ENCODE measurements around the gene AGBL1.
A peak's percentile ranks its signal among the peaks of the same experiment; 100 is the strongest.

The AGBL1 gene

DNA sequence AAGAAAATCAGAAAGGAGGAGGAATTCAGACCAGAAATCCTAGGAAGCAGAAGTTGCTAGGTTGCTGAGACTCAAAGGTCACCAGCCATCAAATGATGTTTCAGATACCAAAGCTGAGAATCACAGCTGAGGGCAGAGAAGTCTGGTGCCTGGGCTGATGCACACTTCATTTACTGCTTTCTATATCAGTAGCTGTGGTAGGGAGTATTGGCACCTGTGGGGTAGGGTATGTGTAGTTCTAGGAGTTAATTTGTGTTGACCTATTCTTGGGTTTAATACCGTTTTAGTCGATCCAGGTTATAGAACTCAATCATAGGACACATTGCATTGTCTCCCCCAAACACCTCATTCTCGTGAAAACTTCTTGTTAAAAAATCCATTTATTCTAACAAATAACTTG lies 529.6 kb downstream of the AGBL1 start:
- no peak for DNase-seq

DNA sequence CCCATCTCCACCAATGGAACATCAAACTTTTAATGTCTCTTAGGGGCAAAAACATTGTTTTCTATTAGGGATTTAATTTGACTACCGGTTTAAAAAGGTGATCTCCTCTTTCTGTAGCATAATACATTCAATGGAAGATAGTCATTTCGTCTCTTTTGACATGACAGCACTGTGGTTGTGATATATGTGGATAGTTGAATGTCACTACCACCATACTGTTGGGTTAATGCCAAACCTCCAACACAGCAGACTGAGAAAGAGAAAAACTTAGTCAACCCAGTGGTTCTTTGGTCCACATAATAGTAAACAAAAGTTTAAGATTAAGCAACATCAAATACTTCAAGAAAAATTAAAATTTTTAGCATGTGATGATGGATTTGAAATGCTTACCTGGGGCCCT lies 530.4 kb downstream of the AGBL1 start:
- DNase-seq = no peak

DNA sequence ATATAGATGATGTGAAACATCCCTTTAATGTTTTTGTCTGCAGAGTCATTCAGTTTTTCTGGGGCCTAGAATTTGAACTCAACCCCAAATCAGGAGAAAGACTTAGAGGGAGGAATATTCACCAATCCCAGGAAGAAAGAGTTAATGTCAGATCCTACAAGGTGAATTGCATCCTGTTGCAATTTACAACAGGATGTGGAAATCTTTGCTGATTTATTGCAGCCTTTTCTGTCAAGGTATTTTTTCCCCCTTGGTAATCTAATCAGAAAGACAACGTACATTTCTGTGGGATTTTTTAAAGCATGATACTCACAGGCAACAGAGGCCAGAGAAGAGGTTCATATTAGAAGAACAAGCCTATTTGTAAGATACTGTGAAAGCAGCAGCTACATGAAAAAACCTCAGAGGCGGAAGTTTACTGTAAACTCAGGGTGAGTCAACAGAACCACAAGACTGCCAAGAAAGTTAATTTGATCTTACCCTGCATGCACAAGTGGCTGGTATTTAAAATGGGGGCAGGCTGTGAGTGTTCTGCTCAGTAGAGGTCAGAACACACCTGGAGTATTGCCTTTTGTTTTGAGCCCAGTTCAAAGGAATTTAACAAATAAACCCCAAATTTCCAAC lies 531.9 kb downstream of the AGBL1 start:
- peak; percentile 12 to 55 for DNase-seq

DNA sequence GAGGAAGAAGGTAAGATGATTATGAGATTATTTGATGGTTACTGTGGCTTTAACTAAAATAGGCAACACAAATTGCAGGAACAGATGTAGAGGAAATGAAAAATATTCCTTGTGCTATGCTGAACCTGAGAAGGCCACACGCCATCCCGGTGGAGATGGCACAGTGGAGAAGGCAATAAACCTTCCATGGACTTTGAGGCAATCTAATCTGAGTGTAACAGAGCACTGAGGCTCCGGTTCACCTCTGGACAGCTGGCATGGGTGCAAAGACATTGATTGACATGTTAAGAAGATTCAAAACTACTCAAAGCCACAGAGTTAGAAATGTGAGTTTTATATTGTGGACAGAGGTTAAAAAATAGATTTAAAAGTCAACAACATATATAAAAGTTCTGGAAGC lies 535.7 kb downstream of the AGBL1 start:
- no peak for DNase-seq

DNA sequence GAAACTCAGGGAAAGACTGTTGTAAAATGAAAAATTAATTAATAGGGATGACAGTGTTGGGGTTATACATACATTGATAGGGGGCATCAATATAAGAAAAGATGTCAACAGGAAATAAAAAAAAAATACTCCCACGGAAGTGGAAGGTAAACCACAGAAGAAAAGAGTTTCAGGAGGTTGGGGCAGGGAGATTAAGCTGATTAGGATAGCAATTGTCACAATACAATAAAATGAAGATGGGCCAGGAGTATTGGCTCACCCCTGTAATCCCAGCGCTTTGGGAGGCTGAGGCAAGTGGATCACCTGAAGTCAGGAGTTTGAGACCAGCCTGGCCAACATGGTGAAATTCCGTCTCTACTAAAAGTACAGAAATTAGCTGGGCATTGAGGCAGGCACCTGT lies 536.1 kb downstream of the AGBL1 start:
- DNase-seq = peak in 1 of 2 donors; percentile 22

DNA sequence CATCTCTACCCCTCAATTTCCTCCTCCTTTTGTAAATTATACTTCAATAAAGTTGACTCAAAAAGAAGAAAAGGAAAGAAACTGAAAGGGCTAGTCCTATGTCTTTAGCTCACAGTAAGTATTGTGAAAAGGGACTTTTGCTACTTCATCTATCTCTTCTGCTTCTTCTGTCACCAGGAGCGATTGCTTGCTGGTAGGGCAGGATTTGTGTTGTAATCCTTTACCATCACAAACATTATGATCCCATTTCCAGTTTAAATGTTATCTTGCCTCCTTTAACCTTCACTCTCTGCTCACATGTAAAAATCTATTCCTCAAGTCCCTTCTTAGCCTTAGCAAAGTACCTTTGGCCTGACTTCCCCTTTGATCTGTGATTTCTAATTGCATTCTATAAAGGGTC lies 537.1 kb downstream of the AGBL1 start:
- DNase-seq = no peak

DNA sequence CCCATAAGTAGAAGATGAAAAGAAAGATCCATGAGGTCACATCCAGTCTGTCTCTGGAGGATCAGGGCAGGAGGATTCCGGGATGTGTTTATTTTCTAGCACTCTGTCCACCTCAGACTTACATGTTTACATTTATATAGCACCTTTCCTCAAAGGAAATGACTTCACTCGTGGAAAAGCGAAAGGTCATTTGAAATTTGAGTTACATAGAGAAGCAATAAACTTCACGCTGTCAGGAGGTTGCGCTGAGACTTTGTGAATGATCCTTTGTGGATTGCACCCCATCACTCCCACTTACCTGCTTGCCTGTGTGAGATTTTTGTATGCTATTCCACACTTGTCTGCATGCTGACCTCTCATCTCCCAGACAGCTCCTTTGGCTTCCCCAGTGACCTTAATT lies 540.5 kb downstream of the AGBL1 start:
- DNase-seq = no peak

DNA sequence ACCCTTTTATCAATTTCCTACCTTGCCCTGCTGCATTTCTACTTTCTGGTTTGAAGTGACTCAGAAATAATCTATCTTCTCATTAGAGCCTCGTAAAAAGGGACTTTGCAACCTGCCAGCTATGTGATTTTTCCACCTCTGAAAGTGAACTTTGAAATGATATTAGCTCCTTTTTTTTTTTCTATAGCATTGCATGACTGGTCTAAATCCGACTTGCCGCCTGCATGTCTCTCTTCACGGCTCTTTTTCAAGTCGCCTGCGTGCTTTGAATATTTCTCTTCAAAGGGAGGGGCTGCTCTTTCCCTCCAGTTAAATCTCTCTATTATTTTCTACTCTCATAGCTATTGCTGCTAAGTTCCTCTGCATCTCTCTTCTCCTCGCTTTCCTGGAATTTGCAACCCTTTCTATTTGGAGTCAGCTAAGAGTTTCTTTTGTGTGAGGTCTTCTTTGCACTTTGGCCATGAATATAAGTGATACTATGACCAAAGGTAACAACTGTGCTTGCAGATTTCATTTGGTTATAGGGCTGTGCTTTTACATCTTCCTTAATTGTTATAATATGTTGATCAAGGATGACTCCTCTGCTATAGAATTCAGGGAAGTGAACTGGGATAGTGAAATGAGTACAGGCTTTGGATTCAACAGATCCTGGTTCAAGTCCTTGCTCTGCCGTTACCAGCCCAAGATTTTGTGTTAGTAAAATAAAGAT lies 541.1 kb downstream of the AGBL1 start:
- DNase-seq = no peak

DNA sequence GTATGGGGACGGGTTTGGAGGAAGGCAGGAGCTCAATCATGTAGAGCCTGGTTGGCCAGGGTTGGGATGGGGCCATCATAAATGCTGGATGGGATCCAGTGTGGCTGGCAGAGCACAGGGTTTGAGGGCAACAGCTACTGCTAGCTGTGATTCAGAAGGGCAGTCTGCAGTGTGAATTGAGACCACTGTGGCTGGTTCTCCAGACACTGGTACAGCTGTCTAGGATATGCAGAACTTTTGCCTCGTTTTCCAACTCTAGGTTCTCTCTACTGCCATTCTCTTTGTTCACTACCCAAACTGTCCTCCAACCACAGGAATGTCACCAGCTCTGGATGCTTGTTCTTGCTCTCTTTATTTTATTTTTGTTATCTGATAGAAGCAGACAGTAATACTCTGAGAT lies 543.6 kb downstream of the AGBL1 start:
- no peak for DNase-seq

DNA sequence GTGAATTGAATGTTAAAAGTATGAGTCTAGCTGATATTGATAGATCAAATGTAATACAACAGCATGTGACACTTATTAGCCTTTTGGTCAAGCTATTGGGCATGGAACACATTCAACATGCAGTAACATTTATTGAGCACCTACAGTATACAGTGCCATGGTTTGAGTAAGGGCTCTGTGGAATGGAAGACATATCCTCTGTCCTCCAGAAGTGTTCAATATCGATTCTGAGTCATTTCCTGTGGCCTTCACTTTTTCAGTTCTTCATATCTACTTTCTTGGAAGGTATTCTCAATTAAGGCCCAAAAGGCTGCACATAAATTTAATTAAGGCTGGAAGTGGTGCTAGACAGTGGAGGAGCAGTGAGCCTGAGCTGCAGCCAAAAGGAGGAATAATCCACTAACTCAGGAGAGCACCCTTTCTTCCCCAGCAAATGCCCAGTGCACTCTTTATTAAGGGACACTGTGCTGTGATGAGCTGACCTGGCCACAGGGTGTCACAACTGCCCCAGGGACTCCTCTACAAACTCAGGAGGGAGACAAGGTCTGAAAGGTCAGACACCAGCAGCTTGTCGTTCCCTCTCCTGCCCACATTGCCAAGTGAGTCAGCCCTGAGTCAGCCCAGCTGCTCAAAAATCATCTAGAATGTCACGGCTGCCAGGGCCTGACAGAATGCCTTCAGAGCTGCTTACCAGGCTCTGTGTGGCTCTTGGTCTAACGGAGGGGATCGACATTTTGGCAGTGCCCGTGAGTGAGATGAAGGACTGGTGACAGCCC lies 544.8 kb downstream of the AGBL1 start:
- DNase-seq = peak; percentile 41 to 58

DNA sequence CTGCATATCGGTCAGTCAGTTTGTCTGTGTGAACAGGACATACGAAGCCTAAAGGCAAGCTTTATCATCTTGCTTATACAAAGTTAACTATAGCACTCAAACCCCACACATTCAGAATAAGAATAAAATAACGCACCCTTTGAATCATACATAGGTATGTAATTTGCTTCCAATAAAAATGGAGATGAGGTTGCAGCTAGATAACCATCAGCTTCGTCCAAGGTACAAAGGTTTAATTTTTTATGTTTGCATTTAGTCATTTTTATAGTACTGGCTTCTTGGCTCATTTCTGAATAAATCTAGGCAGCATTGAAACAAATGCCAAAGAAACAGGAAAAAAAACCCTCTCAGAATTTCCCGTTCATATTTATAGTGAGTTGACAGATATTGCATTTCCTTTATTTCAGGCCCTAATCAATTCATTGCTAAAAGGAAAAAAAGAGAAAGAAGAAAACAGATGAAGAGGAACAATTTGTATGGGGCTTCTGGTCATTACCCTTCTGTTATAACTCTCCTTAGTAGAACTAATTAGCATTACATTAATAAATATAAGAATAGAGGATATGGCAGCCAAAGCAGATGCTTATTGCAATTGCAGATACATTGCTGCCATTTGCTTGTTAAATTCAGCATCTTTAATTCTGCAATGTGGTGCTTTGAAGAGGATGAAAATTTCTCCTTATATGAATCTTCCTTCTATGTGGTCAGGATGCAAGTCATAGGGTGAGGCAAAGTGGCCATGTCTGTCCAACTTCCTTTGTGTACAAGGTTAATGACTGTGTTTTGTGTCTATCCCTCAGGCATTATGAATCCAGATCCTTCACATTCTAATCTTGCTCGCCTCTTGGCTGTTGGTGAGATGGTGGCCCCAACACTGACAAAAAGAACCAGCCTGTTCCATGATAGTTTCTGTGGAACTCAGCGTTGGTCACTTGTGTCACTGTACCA lies 550.0 kb downstream of the AGBL1 start:
- DNase-seq = no peak

DNA sequence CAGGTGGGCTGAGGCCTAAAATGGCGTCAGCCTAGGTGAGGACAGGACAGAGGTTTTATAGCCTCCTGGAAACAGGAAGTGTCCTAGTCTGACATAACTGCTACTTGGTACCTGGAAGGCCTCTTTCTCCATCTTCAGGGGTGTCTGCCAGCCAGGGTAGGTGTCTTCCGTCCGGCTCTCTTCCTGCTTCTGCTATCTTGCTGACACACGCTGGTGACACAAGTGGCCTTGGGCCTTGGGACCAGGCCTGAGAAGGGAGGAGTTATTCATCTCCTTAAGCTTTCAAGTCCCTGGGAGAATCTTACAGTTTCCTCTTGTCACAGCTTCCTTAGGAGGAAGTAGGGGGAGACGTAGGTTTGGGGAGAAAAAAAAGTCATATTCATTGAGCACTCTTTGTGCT lies 551.3 kb downstream of the AGBL1 start:
- no peak for DNase-seq

DNA sequence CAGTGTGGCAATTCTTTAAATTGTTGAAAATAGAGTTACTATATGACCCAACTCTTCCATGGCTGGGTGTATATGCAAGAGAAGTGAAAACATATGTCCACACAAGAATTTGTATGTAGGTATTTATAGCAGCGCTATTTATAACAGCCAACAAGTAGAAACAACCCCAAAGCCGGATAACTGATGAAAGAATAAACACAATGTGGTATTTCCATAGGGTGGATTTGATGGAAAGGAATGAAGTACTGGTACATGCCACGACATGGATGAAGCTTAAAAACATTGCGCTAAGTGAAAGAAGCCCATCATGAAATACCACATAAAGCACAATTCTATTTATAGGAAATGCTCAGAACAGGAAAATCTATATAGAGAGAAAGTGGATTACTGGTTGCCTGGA lies 554.5 kb downstream of the AGBL1 start:
- DNase-seq = no peak

DNA sequence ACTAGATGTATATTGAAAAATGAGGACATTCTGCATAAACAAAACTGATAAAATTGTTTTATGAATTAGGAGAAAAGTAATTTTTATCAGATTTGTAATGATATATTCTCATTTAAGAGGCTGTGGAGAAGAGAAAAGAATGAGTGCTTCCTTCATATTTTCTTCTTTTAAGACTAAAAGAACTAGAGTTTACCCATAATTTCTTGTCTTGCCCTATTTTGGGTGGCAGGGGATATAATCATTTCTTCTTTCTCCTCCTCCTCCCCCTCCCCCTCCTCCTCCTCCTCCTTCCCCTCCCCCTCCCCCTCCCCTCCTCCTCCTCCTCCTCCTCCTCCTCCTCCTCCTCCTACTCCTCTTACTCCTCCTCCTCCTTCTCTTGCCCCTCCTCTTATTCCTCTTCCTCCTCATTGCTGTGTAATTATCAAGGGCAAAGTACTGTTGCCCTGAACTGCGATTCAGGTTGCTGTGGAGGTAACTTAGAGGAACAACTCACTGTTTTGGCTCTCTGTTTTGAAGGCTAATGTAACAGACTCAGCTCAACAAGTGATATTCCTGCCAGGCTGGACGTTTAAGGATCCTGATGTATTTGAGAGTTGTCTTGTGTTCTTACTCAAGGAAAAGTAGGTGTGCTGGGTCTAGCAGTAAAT lies 555.4 kb downstream of the AGBL1 start:
- no peak for DNase-seq

DNA sequence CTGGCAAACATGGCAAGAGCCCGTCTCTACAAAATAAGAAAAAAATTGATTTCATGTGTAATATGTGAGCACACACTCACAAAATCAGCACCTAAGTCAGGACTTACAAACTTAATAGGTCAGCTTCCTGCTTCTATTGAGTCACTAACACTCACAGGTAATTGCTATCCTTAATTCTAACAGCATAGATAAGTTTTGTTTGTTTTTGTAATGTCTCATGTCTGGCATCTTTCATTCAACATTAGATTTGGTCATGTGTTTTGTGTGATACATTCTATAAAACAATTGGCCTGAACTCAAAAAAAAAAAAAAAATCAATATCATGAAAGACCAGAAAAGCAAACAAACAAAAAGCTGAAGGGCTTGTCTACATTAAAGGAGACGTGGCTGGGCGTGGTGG lies 564.7 kb downstream of the AGBL1 start:
- no peak for DNase-seq

DNA sequence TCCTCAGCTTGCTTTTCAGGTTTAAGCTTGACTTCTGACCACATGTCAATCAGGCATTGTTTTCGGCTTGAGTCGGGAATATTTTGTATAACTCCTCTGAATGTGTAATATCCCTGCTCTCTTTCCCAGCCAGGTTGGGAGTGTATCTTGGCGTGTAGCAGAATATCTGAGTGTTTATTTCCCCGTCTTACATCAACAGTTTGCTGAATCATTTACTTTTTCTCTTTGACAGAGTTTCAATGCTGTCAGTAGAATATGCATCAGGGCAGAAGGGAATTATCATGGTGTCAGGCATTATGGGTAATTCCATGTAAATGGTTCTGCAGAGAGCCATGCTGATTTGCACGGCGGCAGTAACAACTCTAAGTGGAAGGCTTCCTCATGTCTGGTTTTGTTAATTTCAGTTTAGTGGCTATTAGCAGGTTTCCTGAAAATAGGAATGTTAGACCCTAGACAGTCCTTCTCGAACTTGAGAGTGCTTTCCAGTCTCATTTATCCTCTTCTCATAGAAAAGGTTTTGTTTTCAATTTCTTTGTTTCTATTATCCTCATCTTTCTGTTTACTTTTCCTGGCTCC lies 566.3 kb downstream of the AGBL1 start:
- no peak for DNase-seq

DNA sequence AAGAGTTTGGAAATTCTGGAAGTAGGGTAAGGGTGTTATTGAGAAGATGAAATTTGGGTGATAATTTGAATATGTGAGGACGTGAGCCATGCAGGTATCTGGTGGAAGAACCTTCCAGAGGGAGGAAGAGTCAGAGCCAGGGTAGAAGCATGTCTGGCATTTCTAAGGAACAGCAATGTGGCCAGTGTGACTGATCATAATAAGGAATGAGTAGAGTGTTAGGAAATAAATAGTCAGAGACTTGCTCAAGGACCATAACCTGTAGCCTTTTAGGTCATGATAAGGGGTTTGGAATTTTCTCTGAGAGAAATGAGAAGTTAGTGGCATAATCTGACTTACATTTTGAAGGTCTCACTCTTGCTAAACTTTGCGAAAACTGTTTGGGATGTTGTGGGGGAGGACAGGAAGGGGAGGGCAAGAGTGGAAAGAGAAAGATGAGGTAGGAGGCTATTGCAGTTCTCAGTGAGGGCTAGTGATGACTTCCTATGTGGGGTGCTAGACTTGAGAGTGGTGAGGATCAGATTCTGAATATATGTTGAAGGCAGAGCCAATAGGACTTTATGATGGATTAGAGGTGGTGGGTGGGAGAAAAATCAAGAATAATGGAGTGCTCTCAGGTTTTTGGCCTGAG lies 568.3 kb downstream of the AGBL1 start:
- no peak for DNase-seq

DNA sequence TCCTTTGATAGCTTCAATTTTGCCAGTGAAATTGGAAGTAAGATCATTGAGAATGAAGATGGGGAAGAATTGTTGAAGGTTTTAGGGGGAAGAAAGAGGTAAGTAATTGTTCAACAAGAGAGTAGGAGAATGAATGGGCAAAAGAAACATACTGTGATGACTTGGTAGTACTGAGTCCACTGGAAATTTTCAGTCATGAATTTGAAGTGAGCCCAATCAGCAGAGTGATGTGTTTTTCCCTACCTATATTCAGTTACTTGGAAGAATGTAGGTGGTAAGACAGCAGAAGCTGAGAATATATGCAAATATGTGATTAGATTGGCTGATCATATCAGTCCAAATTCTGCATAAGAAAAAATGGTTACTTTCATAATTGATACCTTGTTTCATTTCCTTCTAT lies 569.6 kb downstream of the AGBL1 start:
- no peak for DNase-seq

DNA sequence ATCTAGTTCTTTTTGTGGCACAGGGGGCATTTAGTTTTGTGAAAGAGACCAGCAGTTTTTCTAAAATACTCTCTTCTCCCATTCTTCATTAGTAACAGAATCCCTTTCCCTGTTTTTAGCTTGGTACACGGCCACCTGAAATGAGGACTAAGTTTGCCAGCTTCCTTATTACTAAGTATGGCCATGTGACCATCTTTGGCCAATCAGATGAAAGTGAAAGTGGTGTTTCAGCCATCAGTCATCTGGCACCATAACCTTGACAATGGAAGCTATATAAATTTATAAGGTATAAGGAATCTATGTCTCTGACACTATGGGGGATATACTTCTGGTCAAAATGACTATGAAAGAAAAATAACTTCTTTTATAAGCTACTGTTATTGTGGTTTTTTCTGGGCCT lies 570.4 kb downstream of the AGBL1 start:
- DNase-seq = no peak

DNA sequence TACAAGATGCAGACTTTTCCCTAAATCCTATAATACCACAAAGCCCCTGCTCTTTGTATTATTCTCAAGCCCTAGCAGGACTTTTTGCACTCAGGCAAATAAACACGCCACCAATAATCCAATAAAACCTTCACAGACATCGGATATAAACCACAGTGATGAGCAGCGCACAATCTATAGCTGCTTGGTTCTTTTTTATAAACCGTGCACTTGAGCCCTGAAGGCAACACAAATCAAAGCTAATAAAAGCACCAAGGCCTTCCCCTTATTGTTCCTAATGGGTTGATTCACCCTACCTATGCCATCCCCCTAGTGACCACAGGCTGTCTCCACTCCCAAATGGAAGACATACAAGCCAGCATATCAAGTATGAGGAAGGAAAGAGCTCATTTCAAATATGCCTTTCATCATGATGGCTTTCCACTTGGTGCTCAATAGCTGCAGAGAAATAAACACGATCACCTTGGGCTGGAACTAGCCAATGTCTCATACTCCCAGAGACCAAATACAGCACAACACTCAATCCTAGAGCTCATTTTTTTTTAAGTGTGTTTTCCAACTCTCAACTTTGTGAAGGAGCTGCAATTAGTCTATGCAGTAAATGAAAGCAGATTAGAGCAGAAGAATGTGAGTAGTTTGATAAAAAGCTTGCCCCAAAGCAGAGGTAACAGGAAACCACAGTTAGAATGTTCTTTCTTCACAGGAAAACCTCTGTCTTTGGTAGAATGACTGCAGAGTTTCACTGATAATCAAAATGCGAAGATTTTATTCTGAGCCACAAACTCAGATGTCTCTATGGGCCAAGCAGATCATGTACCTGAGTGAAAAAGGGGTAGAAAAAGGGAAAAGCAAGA lies 573.9 kb downstream of the AGBL1 start:
- peak in 1 of 2 donors; percentile 45 for DNase-seq

DNA sequence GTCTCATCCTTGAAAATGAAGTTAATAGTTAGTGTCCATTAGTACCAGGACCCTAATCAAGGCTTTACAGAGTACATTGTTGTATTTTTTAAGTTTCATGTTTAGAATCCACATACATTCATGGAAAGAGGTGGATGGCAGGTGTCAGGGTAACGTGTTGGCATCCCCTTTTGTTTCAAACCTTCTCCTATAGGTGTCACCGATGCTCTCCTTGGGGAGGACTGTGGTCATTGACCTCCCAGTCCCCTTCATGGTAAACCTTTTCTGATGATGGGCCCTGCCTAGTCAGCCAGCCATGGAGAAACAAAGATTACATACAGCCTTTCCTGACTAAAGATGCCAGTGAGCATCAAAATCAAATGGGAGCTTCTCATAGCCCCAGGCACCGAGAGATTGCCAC lies 574.8 kb downstream of the AGBL1 start:
- no peak for DNase-seq
